ENCODE data around the gene C17orf107.

DNA sequence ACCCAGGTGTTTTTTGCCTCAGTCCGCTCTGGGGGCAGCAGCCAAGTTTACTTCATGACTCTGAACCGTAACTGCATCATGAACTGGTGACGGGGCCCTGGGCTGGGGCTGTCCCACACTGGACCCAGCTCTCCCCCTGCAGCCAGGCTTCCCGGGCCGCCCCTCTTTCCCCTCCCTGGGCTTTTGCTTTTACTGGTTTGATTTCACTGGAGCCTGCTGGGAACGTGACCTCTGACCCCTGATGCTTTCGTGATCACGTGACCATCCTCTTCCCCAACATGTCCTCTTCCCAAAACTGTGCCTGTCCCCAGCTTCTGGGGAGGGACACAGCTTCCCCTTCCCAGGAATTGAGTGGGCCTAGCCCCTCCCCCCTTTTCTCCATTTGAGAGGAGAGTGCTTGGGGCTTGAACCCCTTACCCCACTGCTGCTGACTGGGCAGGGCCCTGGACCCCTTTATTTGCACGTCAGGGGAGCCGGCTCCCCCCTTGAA is 2.1 kb upstream of the C17orf107 start:
- TF ChIP-seq, protein P1, sequence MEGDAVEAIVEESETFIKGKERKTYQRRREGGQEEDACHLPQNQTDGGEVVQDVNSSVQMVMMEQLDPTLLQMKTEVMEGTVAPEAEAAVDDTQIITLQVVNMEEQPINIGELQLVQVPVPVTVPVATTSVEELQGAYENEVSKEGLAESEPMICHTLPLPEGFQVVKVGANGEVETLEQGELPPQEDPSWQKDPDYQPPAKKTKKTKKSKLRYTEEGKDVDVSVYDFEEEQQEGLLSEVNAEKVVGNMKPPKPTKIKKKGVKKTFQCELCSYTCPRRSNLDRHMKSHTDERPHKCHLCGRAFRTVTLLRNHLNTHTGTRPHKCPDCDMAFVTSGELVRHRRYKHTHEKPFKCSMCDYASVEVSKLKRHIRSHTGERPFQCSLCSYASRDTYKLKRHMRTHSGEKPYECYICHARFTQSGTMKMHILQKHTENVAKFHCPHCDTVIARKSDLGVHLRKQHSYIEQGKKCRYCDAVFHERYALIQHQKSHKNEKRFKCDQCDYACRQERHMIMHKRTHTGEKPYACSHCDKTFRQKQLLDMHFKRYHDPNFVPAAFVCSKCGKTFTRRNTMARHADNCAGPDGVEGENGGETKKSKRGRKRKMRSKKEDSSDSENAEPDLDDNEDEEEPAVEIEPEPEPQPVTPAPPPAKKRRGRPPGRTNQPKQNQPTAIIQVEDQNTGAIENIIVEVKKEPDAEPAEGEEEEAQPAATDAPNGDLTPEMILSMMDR (IDR thresholded peaks at IDR 0.05), result no peak
- no peak for TF ChIP-seq POLR2A (IDR thresholded peaks at IDR 0.05)

All from body of pancreas (tissue), 4 donors.